Left lung (tissue), 10 donors: ENCODE data around the gene EHD1. TPM values are rescaled to one million over a fixed set of nuclear protein-coding genes. Genes with fewer than 3 reads are reported as not detected.

ENCODE experiments used
- ATAC-seq: fragments of 200-7000 bp; cut with Tn5 transposase; one replicate; pipeline ENCODE4 v1.9.1; 2020; ENCODE audit warnings: moderate library complexity
- DNase-seq, 4 donors: peaks; one replicate each; pipeline ENCODE4 v3.0.0-alpha.2; 2013 to 2020
- H3K27ac ChIP-seq, 2 donors: fragments of 200-600 bp; sonication (generic) in 1 of 2; one replicate each; pipeline versions ENCODE4 v1.5.0 to v1.8.0; 2020 to 2021
- H3K27me3 ChIP-seq, 2 donors: fragments of 200-600 bp; sonication (generic) in 1 of 2; one replicate each; pipeline versions ENCODE4 v1.5.0 to v1.8.0; 2020 to 2021
- H3K36me3 ChIP-seq, 2 donors: fragments of 200-600 bp; sonication (generic) in 1 of 2; one replicate each; pipeline versions ENCODE4 v1.5.0 to v1.8.0; 2020 to 2021
- H3K4me1 ChIP-seq, 2 donors: fragments of 200-600 bp; one replicate each; pipeline ENCODE4 v1.8.0; 2021
- H3K4me3 ChIP-seq, 2 donors: fragments of 200-600 bp; sonication (generic) in 1 of 2; one replicate each; pipeline versions ENCODE4 v1.5.0 to v1.8.0; 2020 to 2021; ENCODE audit warnings: mild to moderate bottlenecking in 1 of 2
- H3K9me3 ChIP-seq, 2 donors: fragments of 200-600 bp; sonication (generic) in 1 of 2; one replicate each; pipeline versions ENCODE4 v1.5.0 to v1.8.0; 2020 to 2021
- intact Hi-C, 2 donors: fragments of 100-400 bp; cut with DNase I; formaldehyde crosslinking; loops; one replicate each; pipeline versions ENCODE4 v1.11.2 to v1.14.2; 2022
- polyA plus RNA-seq, 6 donors: library from polyadenylated mRNA; unstranded; fragments of 120-200 nt; gene quantifications; one replicate each; pipeline ENCODE4 v1.2.1, GENCODE V29; 2013; ENCODE audit not compliant: insufficient read length in 6 of 6
- total RNA-seq, 2 donors: library from RNA; stranded (reverse); fragmentation: NEBNext Ultra II Directional; extraction: Animal tissue kit (Norgen Biotek cat#: 25700); gene quantifications; one replicate each; pipeline ENCODE4 v1.2.1, GENCODE V29; 2021
- TF ChIP-seq, protein P1 (sequence below), 2 donors: fragments of 200-600 bp; sonication (generic) in 1 of 2; IDR thresholded peaks; one replicate each; pipeline versions ENCODE4 v1.5.0 to v1.8.0; 2021; ENCODE audit warnings: antibody characterized with exemption in 2 of 2
- donor health status: DM: no; HTN: yes; CAD: no.
- donor health status: DM: no; HTN: no; CAD: no.

Gene EHD1
- total and polyA plus RNA-seq, 8 donors, result 44.7 to 153 (median 55.4) TPM

DNA sequence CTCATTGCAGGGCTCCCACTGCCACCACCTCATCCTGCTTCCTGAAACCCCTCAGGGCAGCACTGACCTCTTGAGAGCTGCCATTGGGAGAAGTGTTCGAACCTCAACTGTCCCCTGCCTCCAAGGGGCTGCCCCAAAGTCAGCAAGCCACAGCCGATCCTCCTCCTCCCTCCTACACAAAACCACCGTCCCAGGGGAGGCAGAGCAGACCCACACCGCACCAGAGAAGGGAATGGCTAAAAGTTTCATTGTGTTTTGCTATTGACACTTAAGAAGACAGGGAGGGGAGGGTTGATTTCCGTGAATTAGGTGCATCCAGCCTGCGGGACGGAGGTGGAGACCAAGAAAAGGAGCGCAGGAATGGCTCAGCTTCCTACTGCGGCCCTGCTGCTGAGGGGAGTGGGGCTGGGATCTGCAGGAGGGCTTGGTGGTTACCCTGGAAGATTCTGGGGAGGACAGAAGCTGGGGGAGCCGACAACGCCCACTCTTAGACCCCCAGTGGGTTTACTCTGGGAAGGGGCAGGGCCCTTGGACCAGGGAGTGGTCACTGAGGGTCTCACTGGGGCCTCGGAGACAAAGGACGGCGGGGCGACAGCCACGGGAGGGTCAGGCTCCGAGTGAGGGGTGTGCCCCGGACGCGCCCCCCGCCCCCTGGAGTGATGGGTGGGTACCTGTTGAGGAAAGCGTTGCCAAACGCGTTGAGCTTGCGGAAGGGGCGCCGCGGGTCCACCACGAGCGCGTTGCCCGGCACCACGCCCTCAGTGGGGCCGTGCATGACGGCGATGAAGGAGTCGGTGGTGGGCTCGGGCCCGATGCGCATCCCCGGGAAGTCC lies 815 bp downstream of the EHD1 start:
- intact Hi-C loops, result no loop called here
- DNase-seq (peak in 1 of 4 donors; percentile 45), ATAC-seq (peak; percentile 1)
- H3K9me3 ChIP-seq, result no peaks in the 10 kb centered on the region
- TF ChIP-seq, protein P1, sequence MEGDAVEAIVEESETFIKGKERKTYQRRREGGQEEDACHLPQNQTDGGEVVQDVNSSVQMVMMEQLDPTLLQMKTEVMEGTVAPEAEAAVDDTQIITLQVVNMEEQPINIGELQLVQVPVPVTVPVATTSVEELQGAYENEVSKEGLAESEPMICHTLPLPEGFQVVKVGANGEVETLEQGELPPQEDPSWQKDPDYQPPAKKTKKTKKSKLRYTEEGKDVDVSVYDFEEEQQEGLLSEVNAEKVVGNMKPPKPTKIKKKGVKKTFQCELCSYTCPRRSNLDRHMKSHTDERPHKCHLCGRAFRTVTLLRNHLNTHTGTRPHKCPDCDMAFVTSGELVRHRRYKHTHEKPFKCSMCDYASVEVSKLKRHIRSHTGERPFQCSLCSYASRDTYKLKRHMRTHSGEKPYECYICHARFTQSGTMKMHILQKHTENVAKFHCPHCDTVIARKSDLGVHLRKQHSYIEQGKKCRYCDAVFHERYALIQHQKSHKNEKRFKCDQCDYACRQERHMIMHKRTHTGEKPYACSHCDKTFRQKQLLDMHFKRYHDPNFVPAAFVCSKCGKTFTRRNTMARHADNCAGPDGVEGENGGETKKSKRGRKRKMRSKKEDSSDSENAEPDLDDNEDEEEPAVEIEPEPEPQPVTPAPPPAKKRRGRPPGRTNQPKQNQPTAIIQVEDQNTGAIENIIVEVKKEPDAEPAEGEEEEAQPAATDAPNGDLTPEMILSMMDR (IDR thresholded peaks at IDR 0.05), result no peak
- H3K36me3 ChIP-seq, result peaks cover 0 to 32% of the 10 kb centered on the region in 2 donors
- peaks cover 33 to 73% of the 10 kb centered on the region in 2 donors for H3K4me1 ChIP-seq
- H3K4me3 ChIP-seq, result peak overlapping the region; percentile 98 to 99
- H3K27me3 ChIP-seq, result no peaks in the 10 kb centered on the region
- peak overlapping the region; percentile 72 to 96 for H3K27ac ChIP-seq

- TF ChIP-seq, protein P1 (IDR thresholded peaks at IDR 0.05), result no peak
- Histone ChIP-seq H3K27ac (peak overlapping the region; percentile 72 to 96), H3K9me3 (no peaks in the 10 kb centered on the region), H3K36me3 (peaks cover 0 to 39% of the 10 kb centered on the region in 2 donors), H3K4me1 (peaks cover 33 to 80% of the 10 kb centered on the region in 2 donors), H3K4me3 (peak overlapping the region; percentile 98 to 99), H3K27me3 (no peaks in the 10 kb centered on the region)
- peak in 2 of 4 donors; percentile 65 to 82 for DNase-seq
- intact Hi-C loops, result no loop called here
- peak; percentile 43 for ATAC-seq
Observed at GRCh38 chr11:64876835-64877341, 1.5 kb downstream of the EHD1 start.

- TF ChIP-seq, protein P1 (IDR thresholded peaks at IDR 0.05), result no peak
Observed at GRCh38 chr11:64876229-64876750, 2.1 kb downstream of the EHD1 start.

DNA sequence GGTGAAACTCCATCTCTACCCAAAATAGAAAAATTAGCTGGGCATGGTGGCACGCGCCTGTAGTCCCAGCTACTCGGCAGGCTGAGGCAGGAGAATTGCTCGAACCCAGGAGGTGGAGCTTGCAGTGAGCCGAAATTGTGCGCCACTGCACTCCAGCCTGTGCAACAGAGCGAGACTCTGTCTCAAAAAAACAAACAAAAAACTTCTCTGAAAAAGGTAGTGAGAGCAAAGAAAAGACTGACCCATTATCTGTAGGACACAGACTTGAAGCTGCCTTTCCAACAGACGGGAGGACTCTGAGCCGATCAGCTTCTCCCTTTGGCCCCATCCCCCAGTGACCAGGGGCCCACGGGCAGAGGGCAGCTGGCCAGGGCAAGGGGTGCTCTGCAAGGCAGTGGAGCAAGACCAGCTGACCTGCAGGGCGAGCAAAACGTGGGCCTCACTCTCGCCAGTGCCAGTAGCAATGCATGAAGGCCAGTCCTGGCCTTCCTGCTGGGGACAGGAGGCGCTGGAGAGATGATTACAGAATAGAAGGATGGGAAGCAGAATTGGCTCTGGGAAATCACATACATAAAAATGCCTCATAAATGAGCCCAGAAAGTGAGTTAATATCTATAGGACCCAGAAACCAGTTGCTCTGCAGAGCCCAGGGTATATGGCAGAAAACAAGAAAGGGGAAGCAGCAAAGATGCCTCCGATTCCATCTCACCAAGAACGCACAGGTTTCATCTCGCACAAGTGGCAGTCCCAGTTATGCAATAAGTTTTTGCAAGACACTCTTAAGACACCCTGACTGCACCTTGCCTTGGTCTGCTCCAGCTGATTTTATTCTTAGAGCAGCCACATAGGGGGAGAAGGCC lies 2.8 kb downstream of the EHD1 start:
- Histone ChIP-seq H3K27ac (peak overlapping the region; percentile 72 to 96), H3K36me3 (peaks cover 0 to 51% of the 10 kb centered on the region in 2 donors), H3K27me3 (no peaks in the 10 kb centered on the region), H3K4me1 (peaks cover 38 to 85% of the 10 kb centered on the region in 2 donors), H3K9me3 (no peaks in the 10 kb centered on the region), H3K4me3 (peak overlapping the region; percentile 98 to 99)
- peak in 1 of 4 donors; percentile 83 for DNase-seq
- no peak for ATAC-seq
- intact Hi-C loops, result no loop called here
- TF ChIP-seq, protein P1 (IDR thresholded peaks at IDR 0.05), result no peak

More at GRCh38 chr11:64876229-64876750, 2.1 kb downstream of the EHD1 start:
- intact Hi-C loops, result no loop called here
- Histone ChIP-seq H3K4me1 (peaks cover 33 to 85% of the 10 kb centered on the region in 2 donors), H3K36me3 (peaks cover 0 to 45% of the 10 kb centered on the region in 2 donors), H3K27ac (peak overlapping the region; percentile 72 to 96), H3K27me3 (no peaks in the 10 kb centered on the region), H3K9me3 (no peaks in the 10 kb centered on the region), H3K4me3 (peak overlapping the region; percentile 98 to 99)
- DNase-seq (no peak), ATAC-seq (no peak)
